GM18508 (cell line): ENCODE results near the gene OR6J1.
"Not testable (repeated sequence)": the region's sequence is repeated elsewhere in the genome, so short reads cannot be mapped to it uniquely, and the experiment has no call there.

Experiments
- ATAC-seq: cut with Tn5 transposase; IDR thresholded peaks from one replicate; pipeline ENCODE4 v1.9.1; 2021; ENCODE audit warnings: moderate number of reproducible peaks; ENCODE audit not compliant: insufficient read depth, unreplicated experiment

Gene OR6J1

GRCh38 chr14:22651586-22651985, 7.4 kb upstream of the OR6J1 start:
- no peak for ATAC-seq

- peak; percentile 47 for ATAC-seq
These were observed 6.9 kb upstream of the OR6J1 start for GRCh38 chr14:22650960-22651521.

GRCh38 chr14:22650046-22650739, 6.0 kb upstream of the OR6J1 start:
- ATAC-seq: no peak

GRCh38 chr14:22648506-22648905, 4.4 kb upstream of the OR6J1 start:
- ATAC-seq: no peak

GRCh38 chr14:22646570-22647254, 2.6 kb upstream of the OR6J1 start:
- ATAC-seq: no peak

GRCh38 chr14:22641846-22642245, 2.3 kb downstream of the OR6J1 start:
- no peak for ATAC-seq

- ATAC-seq: no peak
These were observed 4.0 kb downstream of the OR6J1 start for GRCh38 chr14:22640192-22640591.

GRCh38 chr14:22635980-22636379, 8.2 kb downstream of the OR6J1 start:
- not testable (repeated sequence) for ATAC-seq

GRCh38 chr14:22634233-22634900, 9.8 kb downstream of the OR6J1 start:
- no peak for ATAC-seq

GRCh38 chr14:22630486-22630885, 13.7 kb downstream of the OR6J1 start:
- no peak for ATAC-seq

GRCh38 chr14:22630066-22630465, 14.1 kb downstream of the OR6J1 start:
- ATAC-seq: no peak

GRCh38 chr14:22629361-22629760, 14.8 kb downstream of the OR6J1 start:
- no peak for ATAC-seq

GRCh38 chr14:22627506-22628263, 16.5 kb downstream of the OR6J1 start:
- no peak for ATAC-seq

- ATAC-seq: no peak
These were observed 17.6 kb downstream of the OR6J1 start for GRCh38 chr14:22626590-22626989.

- ATAC-seq: no peak
These were observed 21.1 kb downstream of the OR6J1 start for GRCh38 chr14:22623047-22623446.

- no peak for ATAC-seq
These were observed 21.9 kb downstream of the OR6J1 start for GRCh38 chr14:22622255-22622654.

- not testable (repeated sequence) for ATAC-seq
These were observed 28.4 kb downstream of the OR6J1 start for GRCh38 chr14:22615765-22616164.

- no peak for ATAC-seq
These were observed 29.8 kb downstream of the OR6J1 start for GRCh38 chr14:22614240-22614799.

- ATAC-seq: no peak
These were observed 30.4 kb downstream of the OR6J1 start for GRCh38 chr14:22613736-22614239.
